HepG2 (cell line): ENCODE data around the gene USP2. TPM values are rescaled to one million over a fixed set of nuclear protein-coding genes. Genes with fewer than 3 reads are reported as not detected.
A peak's percentile ranks its signal among the peaks of the same experiment; 100 is the strongest.

Experiments
- BATF2 ChIP-seq: sonication (generic); formaldehyde crosslinking; IDR thresholded peaks from 2 replicates; pipeline ENCODE4 v1.8.0; 2022; ENCODE audit warnings: mild to moderate bottlenecking, missing genetic modification reagents, moderate library complexity
- FOXC1 ChIP-seq: sonication (generic); formaldehyde crosslinking; IDR thresholded peaks from 2 replicates; pipeline ENCODE4 v1.8.0; 2022; ENCODE audit warnings: mild to moderate bottlenecking, missing genetic modification reagents, borderline replicate concordance
- HNRNPL ChIP-seq: fragments of 200-400 bp; formaldehyde crosslinking; IDR thresholded peaks from 2 replicates; pipeline ENCODE4 v1.6.1; 2017; ENCODE audit warnings: mild to moderate bottlenecking, low read depth, low read length
- KDM3A ChIP-seq: IDR thresholded peaks from 2 replicates; pipeline ENCODE4 v1.6.1; 2018; ENCODE audit warnings: low read depth, missing compliant biosample characterization
- KMT2B ChIP-seq: IDR thresholded peaks from 2 replicates; pipeline ENCODE4 v1.6.1; 2016; ENCODE audit warnings: missing genetic modification reagents, missing compliant biosample characterization
- NCOA1 ChIP-seq: sonication (generic); formaldehyde crosslinking; IDR thresholded peaks from 2 replicates; pipeline ENCODE4 v1.9.0; 2021; ENCODE audit warnings: missing genetic modification reagents
- NFE2L2 ChIP-seq: fragments of 150-350 bp; IDR thresholded peaks from 2 replicates; pipeline ENCODE4 v1.6.1; 2014; ENCODE audit warnings: low read length
- PHF21A ChIP-seq: sonication (generic); formaldehyde crosslinking; IDR thresholded peaks from 2 replicates; pipeline ENCODE4 v1.5.0; 2020; ENCODE audit warnings: mild to moderate bottlenecking, missing genetic modification reagents
- SOX13 ChIP-seq, 3 experiments: fragments of 450-650 bp in 1 of 3; sonication (generic) in 1 of 3; formaldehyde crosslinking in 1 of 3; IDR thresholded peaks in 2 of 3; conservative IDR thresholded peaks in 1 of 3; 2 replicates each; pipeline versions ENCODE4 v1.5.0 to v1.6.1; 2016 to 2020; ENCODE audit warnings: antibody characterized with exemption in 1 of 3, mild to moderate bottlenecking in 1 of 3, missing compliant biosample characterization in 1 of 3, missing genetic modification reagents in 1 of 3, moderate library complexity in 1 of 3
- TFDP1 ChIP-seq: IDR thresholded peaks from 2 replicates; pipeline ENCODE4 v1.6.1; 2016; ENCODE audit warnings: missing compliant biosample characterization, missing genetic modification reagents, borderline replicate concordance
- ZKSCAN5 ChIP-seq: sonication (generic); formaldehyde crosslinking; IDR thresholded peaks from 2 replicates; pipeline ENCODE4 v1.5.1; 2020; ENCODE audit warnings: mild to moderate bottlenecking, missing genetic modification reagents
- ZNF121 ChIP-seq: sonication (generic); formaldehyde crosslinking; IDR thresholded peaks from 2 replicates; pipeline ENCODE4 v1.5.0; 2020; ENCODE audit warnings: mild to moderate bottlenecking, missing genetic modification reagents
- ZNF136 ChIP-seq: sonication (generic); formaldehyde crosslinking; IDR thresholded peaks from 2 replicates; pipeline ENCODE4 v1.8.1; 2022; ENCODE audit warnings: low read depth, mild to moderate bottlenecking, moderate library complexity, missing genetic modification reagents
- ZNF142 ChIP-seq: sonication (generic); formaldehyde crosslinking; IDR thresholded peaks from 2 replicates; pipeline ENCODE4 v1.4.0; 2020; ENCODE audit warnings: missing genetic modification reagents
- ZNF234 ChIP-seq: sonication (generic); formaldehyde crosslinking; conservative IDR thresholded peaks from 2 replicates; pipeline ENCODE4 v1.5.1; 2020; ENCODE audit warnings: mild to moderate bottlenecking, missing genetic modification reagents
- ZNF30 ChIP-seq: sonication (generic); formaldehyde crosslinking; IDR thresholded peaks from 2 replicates; pipeline ENCODE4 v1.5.0; 2020; ENCODE audit warnings: mild to moderate bottlenecking, missing genetic modification reagents
- ZNF543 ChIP-seq: sonication (generic); formaldehyde crosslinking; IDR thresholded peaks from 2 replicates; pipeline ENCODE4 v1.4.0; 2020; ENCODE audit warnings: mild to moderate bottlenecking, missing genetic modification reagents
- ZNF550 ChIP-seq: sonication (generic); formaldehyde crosslinking; IDR thresholded peaks from 2 replicates; pipeline ENCODE4 v1.4.0; 2020; ENCODE audit warnings: mild to moderate bottlenecking, missing genetic modification reagents, borderline replicate concordance
- ZNF564 ChIP-seq: sonication (generic); formaldehyde crosslinking; IDR thresholded peaks from 2 replicates; pipeline ENCODE4 v1.8.1; 2023; ENCODE audit warnings: mild to moderate bottlenecking, missing genetic modification reagents
- ZSCAN29 ChIP-seq: sonication (generic); formaldehyde crosslinking; conservative IDR thresholded peaks from 2 replicates; pipeline ENCODE4 v1.4.0; 2020; ENCODE audit warnings: mild to moderate bottlenecking, missing genetic modification reagents
- polyA plus RNA-seq, 8 experiments: library from polyadenylated mRNA; depleted of rRNA in 3 of 8; stranded (reverse) in 7 of 8; unstranded in 1 of 8; fragments of >200 nt; fragmentation: Illumina TruSeq in 4 of 8; extraction: Trizol in 4 of 8; gene quantifications; 2 replicates each; pipeline versions ENCODE4 v1.2.1 to v1.2.3, GENCODE V29; 2011 to 2016; ENCODE audit warnings: low read depth in 4 of 8, missing spikeins in 1 of 8, mixed read lengths in 1 of 8; ENCODE audit not compliant: insufficient read depth in 1 of 8
- total RNA-seq, 5 experiments: library from RNA; depleted of rRNA; stranded (reverse); fragments of >200 nt; fragmentation: Illumina TruSeq; extraction: Trizol; gene quantifications; 2 replicates each; pipeline ENCODE4 v1.2.3, GENCODE V29; 2016; ENCODE audit warnings: low read depth in 1 of 5
- TF ChIP-seq, protein P1 (sequence below): sonication (generic); formaldehyde crosslinking; IDR thresholded peaks from 2 replicates; pipeline ENCODE4 v1.5.0; 2020; ENCODE audit warnings: mild to moderate bottlenecking, missing genetic modification reagents, borderline replicate concordance

The USP2 gene
- total and polyA plus RNA-seq, 2 of the 13 experiments (the other 11 are each of a cell fraction or from before 2014, with no cell fraction given) = 2.5 to 6.0 TPM

DNA sequence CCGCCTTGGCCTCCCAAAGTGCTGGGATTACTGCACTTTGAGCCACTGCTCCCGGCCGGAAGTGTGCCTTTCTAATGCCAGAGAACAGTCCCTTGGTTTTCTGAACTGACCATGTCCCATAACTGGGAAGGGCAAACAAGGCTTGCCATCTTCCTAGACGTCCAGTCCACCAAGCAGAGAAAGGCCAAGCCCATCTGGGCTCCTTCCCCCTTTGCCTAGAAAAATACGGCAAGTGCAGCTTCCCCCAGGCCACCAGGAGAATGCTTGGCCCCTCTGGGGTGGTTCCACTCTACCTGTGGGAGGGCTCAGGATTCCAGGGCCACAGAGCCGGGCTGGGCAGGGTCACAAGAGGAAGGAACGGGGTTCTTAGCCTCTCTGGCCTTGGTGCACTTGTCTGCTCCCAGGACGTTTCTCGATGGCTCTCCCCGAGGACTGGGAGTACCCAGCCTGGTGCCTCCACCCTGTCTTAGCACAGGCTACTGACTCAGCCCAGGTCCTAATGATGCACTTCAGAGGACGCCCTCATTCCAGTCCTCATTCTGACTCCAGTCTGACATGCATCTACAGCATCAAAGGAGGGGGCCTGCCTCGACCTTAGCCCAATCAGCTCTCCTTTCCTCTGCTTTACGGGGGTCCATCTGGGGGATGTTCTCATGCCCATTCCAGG lies 1.2 kb downstream of the USP2 start (continued):
- TF ChIP-seq, protein P1, sequence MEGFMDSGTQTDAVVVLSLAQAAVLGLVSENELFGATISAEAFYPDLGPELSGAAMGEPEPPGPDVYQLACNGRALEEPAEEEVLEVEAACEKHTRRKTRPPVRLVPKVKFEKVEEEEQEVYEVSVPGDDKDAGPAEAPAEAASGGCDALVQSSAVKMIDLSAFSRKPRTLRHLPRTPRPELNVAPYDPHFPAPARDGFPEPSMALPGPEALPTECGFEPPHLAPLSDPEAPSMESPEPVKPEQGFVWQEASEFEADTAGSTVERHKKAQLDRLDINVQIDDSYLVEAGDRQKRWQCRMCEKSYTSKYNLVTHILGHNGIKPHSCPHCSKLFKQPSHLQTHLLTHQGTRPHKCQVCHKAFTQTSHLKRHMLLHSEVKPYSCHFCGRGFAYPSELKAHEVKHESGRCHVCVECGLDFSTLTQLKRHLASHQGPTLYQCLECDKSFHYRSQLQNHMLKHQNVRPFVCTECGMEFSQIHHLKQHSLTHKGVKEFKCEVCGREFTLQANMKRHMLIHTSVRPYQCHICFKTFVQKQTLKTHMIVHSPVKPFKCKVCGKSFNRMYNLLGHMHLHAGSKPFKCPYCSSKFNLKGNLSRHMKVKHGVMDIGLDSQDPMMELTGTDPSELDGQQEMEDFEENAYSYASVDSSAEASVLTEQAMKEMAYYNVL (CRISPR knock-in tag) = no peak
- no peak for TF ChIP-seq ZNF550 (CRISPR knock-in tag)
- TF ChIP-seq ZNF543 (CRISPR knock-in tag) = no peak
- TF ChIP-seq HNRNPL = no peak
- TF ChIP-seq NFE2L2 = no peak
- no peak for TF ChIP-seq KMT2B (CRISPR knock-in tag)
- TF ChIP-seq ZNF142 (CRISPR knock-in tag) = no peak
- no peak for TF ChIP-seq TFDP1
- TF ChIP-seq ZNF136 (CRISPR knock-in tag) = no peak
- TF ChIP-seq PHF21A (CRISPR knock-in tag) = peak; percentile 20; the same call in 1 of the 2 replicates
- TF ChIP-seq ZSCAN29 (CRISPR knock-in tag) = no peak
- TF ChIP-seq ZNF30 (CRISPR knock-in tag) = no peak
- TF ChIP-seq NCOA1 (CRISPR knock-in tag) = no peak
- TF ChIP-seq ZNF564 (CRISPR knock-in tag) = no peak
- no peak for TF ChIP-seq KDM3A (CRISPR knock-in tag)
- no peak for TF ChIP-seq ZNF121 (CRISPR knock-in tag)
- no peak for TF ChIP-seq ZNF234
- TF ChIP-seq FOXC1 (CRISPR knock-in tag) = no peak
- TF ChIP-seq BATF2 (CRISPR knock-in tag) = no peak
- no peak for TF ChIP-seq SOX13 (IDR thresholded peaks at IDR 0.05)
- no peak for TF ChIP-seq SOX13 (CRISPR knock-in tag; conservative IDR thresholded peaks at IDR 0.05 in 1 of 2, IDR thresholded peaks at IDR 0.05 in 1 of 2)
- no peak for TF ChIP-seq ZKSCAN5 (CRISPR knock-in tag)
